Cerebellar cortex (tissue), 1 donor: ENCODE results near the gene GPC6.

Experiments
- DNase-seq: peaks from one replicate; pipeline ENCODE4 v3.0.0-alpha.2; 2015; ENCODE audit warnings: low spot score

The GPC6 gene

DNA sequence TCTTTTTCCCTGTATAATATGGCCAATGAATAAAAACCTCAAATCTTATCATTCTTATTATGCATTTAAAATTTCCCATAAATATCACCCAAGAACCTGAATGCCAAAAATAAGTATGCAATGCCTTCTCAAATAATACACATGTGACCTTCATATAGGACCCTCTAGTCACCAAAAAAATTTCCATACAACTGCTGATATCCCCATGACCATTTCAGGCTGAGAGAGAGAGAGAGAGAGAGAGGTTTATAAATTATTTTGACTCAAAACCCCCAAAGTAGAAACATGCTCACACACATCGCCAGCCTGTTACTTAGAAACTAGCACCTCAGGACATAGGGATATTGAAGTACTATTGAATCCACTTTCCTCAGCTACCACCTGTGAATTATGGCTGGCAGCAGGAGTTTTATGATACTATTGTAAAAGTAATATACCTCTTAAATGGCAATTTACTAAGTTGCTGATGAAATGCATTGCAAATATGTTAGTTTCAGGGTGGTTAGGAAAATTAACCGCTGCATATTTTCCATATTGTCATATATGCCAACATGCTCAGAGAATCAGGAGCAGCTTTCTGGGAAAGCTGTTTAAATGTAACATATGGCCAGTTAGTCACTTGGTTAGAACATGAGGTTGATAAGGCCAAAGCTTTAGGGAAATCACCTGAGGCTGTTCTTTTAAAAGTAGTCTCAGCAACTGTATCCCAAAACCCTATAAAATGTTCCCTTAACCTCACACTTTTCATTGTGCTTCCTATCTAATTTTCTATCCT lies 1022.0 kb downstream of the GPC6 start:
- no peak for DNase-seq

- no peak for DNase-seq
These were observed 1022.9 kb downstream of the GPC6 start for GRCh38 chr13:94249512-94249911.

DNA sequence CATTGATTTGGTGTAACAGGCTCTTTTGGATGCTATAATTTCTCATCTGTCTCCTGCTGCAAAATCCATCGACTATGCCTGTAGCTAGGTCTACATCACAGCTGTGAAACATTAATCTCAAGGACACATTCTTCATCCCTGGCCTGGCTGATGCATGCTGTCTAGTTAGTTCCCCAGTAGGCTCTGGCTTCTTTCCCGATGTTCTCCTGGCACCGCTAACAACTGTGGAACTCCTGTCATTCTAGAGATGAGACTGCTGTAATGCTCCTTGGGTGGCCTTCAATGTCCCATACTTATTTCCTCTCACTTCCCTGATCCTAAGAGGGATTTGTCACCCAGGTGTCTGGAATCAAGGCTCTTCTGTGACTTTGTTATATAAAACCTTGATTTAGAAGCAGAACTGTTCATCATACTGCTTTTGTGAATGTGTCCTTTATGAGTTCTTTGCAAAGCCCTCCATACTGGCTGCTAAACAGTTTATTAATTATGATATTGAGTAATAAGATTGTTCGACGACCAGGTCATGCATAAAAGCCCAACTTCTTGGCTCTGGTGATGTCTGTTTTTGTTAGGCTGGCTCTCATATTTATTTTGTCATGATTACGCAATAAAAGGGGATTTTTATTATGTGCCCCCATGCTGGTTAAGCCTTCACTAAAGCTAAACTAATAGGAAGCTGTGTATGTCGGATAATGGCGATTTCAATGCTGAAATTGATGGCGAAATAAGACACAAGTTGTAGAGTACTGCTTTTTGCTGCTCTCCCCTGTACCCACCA lies 1025.4 kb downstream of the GPC6 start:
- DNase-seq, result no peak

DNA sequence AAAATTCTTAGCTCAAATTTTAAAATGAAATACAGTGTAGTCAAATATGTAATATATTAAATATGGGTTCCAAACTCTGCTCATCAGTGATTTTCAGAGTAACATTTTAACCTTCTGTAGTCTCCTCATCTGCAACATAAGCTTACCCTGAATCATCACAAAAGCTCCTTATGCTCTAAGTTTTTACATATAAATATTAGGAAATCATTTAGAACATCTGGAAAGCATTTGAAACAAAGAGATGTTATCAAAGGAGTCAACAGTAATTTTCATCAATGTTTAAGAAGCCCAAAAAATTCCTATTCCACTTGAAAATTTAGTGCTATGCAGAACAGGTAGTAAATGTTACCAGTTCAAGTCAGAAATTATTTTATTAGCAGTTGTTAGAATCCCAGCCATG lies 1028.1 kb downstream of the GPC6 start:
- DNase-seq, result no peak

DNA sequence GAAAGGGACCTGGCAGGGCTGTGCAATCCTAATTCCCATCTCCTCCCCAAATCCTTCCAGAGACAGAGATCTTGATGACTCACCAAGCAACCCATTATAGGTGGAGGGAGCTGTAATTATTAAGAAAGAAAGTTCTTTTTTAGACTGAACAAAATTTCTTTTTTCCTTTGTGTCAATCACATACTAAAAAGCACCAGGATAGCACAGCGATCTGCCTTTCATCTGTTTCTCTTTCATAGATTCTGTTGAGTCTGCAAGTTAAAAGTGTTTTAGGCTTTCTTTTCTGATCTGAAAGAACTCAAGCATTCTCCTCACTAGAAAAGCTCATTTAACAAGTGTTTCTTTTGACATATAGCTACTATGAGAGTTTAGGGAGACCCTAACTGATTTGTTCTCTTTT lies 1030.1 kb downstream of the GPC6 start:
- no peak for DNase-seq

- DNase-seq, result no peak
These were observed 1033.4 kb downstream of the GPC6 start for GRCh38 chr13:94259984-94260383.

DNA sequence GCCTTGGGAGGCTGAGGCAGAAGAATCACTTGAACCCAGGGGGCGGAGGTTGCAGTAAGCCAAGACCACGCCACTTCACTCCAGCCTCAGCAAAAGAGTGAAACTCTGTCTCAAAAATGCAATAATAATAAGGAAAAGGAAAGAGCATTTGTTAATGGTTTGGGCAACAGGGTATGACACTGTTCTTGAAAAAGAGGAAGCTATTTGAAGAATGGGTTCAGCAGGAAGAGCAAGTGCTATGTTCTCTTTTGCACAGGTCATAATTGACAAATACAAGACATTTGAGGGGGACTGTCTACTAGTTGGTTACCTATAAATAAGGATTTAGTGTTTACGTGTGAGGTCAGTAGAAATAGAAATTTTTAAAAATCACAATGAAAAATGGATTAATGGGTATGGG lies 1034.6 kb downstream of the GPC6 start:
- DNase-seq, result no peak

GRCh38 chr13:94263038-94263437 lies 1036.4 kb downstream of the GPC6 start:
- DNase-seq, result no peak

GRCh38 chr13:94267581-94268366 lies 1041.2 kb downstream of the GPC6 start:
- DNase-seq, result no peak

- DNase-seq, result no peak
These were observed 1042.1 kb downstream of the GPC6 start for GRCh38 chr13:94268661-94269060.

- DNase-seq, result no peak
These were observed 1043.0 kb downstream of the GPC6 start for GRCh38 chr13:94269557-94269956.

- DNase-seq, result no peak
These were observed 1043.9 kb downstream of the GPC6 start for GRCh38 chr13:94270556-94270955.

DNA sequence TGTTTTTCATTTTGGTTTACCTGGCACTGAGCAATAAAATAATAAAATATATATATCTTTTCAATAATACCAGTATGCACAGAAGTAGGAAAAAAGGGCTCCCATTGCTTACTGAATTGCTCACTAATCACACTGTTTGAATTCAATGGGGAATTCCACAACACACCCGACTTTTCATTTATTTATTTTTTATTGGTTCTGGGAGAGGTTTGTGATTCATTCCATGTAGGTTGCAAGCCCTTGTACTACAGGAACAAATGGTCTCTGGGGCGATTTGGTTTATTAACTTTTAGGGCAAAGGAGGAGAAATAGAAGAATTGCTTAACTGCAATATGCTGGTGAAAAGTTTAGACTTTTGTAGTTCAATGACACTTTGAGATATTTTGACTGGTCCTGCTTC lies 1045.4 kb downstream of the GPC6 start:
- DNase-seq, result no peak

GRCh38 chr13:94280349-94280748 lies 1053.7 kb downstream of the GPC6 start:
- DNase-seq, result no peak

DNA sequence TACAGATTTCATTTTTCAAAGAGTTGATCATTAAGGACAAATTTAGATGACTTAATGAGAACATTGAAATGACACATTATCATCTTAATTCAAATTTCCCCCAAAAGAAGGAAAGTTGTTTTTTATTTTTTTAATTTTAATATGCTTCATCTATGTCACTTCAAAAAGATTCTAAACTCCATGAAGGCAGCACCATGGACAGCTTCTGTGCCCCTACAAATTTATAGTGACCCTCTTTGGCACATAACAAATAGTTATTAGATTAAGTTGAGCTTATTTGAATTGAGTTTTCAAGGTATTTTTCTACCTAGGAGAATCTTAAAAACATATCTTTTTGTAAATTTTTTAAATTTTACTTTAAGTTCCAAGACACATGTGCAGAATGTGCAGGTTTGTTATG lies 1054.2 kb downstream of the GPC6 start:
- DNase-seq, result no peak

- DNase-seq, result no peak
These were observed 1060.0 kb downstream of the GPC6 start for GRCh38 chr13:94286581-94286980.

GRCh38 chr13:94291631-94292322 lies 1065.2 kb downstream of the GPC6 start:
- DNase-seq, result no peak

- no peak for DNase-seq
These were observed 1065.7 kb downstream of the GPC6 start for GRCh38 chr13:94292323-94292640.

- DNase-seq, result no peak
These were observed 1069.9 kb downstream of the GPC6 start for GRCh38 chr13:94296471-94296870.

GRCh38 chr13:94298346-94298745 lies 1071.7 kb downstream of the GPC6 start:
- DNase-seq, result no peak

GRCh38 chr13:94300401-94300800 lies 1073.8 kb downstream of the GPC6 start:
- DNase-seq, result no peak

DNA sequence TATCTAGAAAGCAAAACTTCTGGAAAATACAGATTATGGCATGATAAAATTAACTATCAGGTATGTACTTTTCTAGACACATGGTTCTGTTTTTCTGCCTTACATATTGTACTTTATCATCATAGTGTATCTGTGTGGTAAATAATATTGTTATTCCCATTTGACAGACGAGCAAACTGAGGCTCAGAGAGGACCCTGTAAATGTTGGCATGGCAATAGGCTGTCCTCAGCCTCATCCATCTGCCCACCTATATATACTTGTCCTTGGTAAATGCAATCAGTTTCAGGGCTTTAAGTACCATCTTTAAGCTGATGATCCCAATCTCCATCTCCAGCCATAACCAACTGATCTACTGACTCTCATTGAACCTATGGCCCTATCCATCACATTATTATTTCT lies 1074.9 kb downstream of the GPC6 start:
- DNase-seq, result no peak
